Suprapubic skin (tissue), 4 donors: ENCODE measurements around the gene APOM.

Experiments
- POLR2A ChIP-seq, 2 donors: fragments of 450-650 bp; IDR thresholded peaks; one replicate each; pipeline ENCODE4 v1.6.1; 2017; ENCODE audit warnings: antibody characterized with exemption in 2 of 2, mild to moderate bottlenecking in 2 of 2, moderate library complexity in 2 of 2
- POLR2AphosphoS5 ChIP-seq, 3 donors: sonication (generic); formaldehyde crosslinking; IDR thresholded peaks; one replicate each; pipeline ENCODE4 v1.6.1; 2017; ENCODE audit warnings: antibody characterized with exemption in 3 of 3
- TF ChIP-seq, protein P1 (sequence below), 2 donors: fragments of 200-600 bp in 1 of 2; fragments of 450-650 bp in 1 of 2; sonication (generic) in 1 of 2; IDR thresholded peaks; one replicate each; pipeline ENCODE4 v1.5.1; 2016 to 2019; ENCODE audit warnings: antibody characterized with exemption in 2 of 2, mild to moderate bottlenecking in 1 of 2, moderate library complexity in 1 of 2

DNA sequence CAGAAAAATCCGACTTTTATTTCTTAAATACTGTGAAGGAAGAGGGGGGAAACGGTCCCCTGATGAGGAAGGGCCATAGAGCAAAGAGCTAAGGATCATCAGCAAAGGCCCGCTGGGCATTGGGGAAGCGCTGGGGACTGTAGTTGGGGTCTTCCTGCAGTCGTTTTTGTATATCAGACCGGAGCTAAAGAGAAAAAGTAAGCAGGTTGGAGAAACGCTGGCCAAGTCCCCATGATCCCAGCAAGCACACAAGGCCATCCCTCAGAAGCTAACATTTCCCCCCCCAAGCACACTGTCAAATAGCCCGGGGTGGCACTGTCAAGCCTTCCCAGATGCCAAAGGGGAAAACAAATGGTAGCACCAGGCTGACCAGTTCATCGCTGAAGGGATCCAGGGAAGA is 16.7 kb upstream of the APOM start:
- no peak for TF ChIP-seq POLR2A (IDR thresholded peaks at IDR 0.05)
- TF ChIP-seq, protein P1, sequence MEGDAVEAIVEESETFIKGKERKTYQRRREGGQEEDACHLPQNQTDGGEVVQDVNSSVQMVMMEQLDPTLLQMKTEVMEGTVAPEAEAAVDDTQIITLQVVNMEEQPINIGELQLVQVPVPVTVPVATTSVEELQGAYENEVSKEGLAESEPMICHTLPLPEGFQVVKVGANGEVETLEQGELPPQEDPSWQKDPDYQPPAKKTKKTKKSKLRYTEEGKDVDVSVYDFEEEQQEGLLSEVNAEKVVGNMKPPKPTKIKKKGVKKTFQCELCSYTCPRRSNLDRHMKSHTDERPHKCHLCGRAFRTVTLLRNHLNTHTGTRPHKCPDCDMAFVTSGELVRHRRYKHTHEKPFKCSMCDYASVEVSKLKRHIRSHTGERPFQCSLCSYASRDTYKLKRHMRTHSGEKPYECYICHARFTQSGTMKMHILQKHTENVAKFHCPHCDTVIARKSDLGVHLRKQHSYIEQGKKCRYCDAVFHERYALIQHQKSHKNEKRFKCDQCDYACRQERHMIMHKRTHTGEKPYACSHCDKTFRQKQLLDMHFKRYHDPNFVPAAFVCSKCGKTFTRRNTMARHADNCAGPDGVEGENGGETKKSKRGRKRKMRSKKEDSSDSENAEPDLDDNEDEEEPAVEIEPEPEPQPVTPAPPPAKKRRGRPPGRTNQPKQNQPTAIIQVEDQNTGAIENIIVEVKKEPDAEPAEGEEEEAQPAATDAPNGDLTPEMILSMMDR (IDR thresholded peaks at IDR 0.05) = no peak
- TF ChIP-seq POLR2AphosphoS5 (IDR thresholded peaks at IDR 0.05) = no peak
